GM23338 (cell line): ENCODE data around the gene SYT6.

Experiments
- CREB1 ChIP-seq: fragments of 250-450 bp; sonication (Bioruptor Pico); IDR thresholded peaks from 2 replicates; pipeline ENCODE4 v1.5.0; 2020; ENCODE audit warnings: low read depth, mild to moderate bottlenecking, moderate library complexity
- CTCF ChIP-seq, 2 experiments: fragments of 200-600 bp in 1 of 2; sonication (generic) in 1 of 2; conservative IDR thresholded peaks; 2 replicates each; pipeline versions ENCODE4 v1.5.1 to v1.6.1; 2016 to 2017; ENCODE audit warnings: antibody characterized with exemption in 2 of 2, low read depth in 2 of 2, mild to moderate bottlenecking in 2 of 2, moderate library complexity in 1 of 2
- EZH2 ChIP-seq: fragments of 200-600 bp; sonication (generic); IDR thresholded peaks from one replicate; pipeline ENCODE4 v1.8.0; 2017; ENCODE audit warnings: antibody characterized with exemption, mild to moderate bottlenecking, low read depth; ENCODE audit not compliant: unreplicated experiment
- JUNB ChIP-seq: IDR thresholded peaks from one replicate; pipeline ENCODE4 v1.6.1; 2016; ENCODE audit warnings: antibody characterized with exemption; ENCODE audit not compliant: unreplicated experiment
- POLR2AphosphoS5 ChIP-seq: IDR thresholded peaks from 2 replicates; pipeline ENCODE4 v1.6.1; 2016; ENCODE audit warnings: antibody characterized with exemption, low read depth
- TF ChIP-seq, protein P1 (sequence below): IDR thresholded peaks from one replicate; pipeline ENCODE4 v1.6.1; 2018; ENCODE audit warnings: antibody characterized with exemption; ENCODE audit not compliant: unreplicated experiment
- TF ChIP-seq, protein P2 (sequence below): IDR thresholded peaks from 2 replicates; pipeline ENCODE4 v1.6.1; 2016; ENCODE audit warnings: antibody characterized with exemption

GRCh38 chr1:114124644-114125043 lies 29.0 kb downstream of the SYT6 start:
- TF ChIP-seq POLR2AphosphoS5: no peak
- TF ChIP-seq, protein P1, sequence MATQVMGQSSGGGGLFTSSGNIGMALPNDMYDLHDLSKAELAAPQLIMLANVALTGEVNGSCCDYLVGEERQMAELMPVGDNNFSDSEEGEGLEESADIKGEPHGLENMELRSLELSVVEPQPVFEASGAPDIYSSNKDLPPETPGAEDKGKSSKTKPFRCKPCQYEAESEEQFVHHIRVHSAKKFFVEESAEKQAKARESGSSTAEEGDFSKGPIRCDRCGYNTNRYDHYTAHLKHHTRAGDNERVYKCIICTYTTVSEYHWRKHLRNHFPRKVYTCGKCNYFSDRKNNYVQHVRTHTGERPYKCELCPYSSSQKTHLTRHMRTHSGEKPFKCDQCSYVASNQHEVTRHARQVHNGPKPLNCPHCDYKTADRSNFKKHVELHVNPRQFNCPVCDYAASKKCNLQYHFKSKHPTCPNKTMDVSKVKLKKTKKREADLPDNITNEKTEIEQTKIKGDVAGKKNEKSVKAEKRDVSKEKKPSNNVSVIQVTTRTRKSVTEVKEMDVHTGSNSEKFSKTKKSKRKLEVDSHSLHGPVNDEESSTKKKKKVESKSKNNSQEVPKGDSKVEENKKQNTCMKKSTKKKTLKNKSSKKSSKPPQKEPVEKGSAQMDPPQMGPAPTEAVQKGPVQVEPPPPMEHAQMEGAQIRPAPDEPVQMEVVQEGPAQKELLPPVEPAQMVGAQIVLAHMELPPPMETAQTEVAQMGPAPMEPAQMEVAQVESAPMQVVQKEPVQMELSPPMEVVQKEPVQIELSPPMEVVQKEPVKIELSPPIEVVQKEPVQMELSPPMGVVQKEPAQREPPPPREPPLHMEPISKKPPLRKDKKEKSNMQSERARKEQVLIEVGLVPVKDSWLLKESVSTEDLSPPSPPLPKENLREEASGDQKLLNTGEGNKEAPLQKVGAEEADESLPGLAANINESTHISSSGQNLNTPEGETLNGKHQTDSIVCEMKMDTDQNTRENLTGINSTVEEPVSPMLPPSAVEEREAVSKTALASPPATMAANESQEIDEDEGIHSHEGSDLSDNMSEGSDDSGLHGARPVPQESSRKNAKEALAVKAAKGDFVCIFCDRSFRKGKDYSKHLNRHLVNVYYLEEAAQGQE: no peak
- no peak for TF ChIP-seq CTCF (conservative IDR thresholded peaks at IDR 0.05; ENCODE audit: low read depth in 2 of 2)
- TF ChIP-seq, protein P2, sequence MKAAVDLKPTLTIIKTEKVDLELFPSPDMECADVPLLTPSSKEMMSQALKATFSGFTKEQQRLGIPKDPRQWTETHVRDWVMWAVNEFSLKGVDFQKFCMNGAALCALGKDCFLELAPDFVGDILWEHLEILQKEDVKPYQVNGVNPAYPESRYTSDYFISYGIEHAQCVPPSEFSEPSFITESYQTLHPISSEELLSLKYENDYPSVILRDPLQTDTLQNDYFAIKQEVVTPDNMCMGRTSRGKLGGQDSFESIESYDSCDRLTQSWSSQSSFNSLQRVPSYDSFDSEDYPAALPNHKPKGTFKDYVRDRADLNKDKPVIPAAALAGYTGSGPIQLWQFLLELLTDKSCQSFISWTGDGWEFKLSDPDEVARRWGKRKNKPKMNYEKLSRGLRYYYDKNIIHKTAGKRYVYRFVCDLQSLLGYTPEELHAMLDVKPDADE: no peak
- TF ChIP-seq EZH2: no peak
- no peak for TF ChIP-seq JUNB
- no peak for TF ChIP-seq CREB1 (CRISPR knock-in tag)
